Calu3 (cell line): ENCODE results near the gene ADAM8. TPM values are rescaled to one million over a fixed set of nuclear protein-coding genes. Genes with fewer than 3 reads are reported as not detected.
"Not testable (repeated sequence)": the region's sequence is repeated elsewhere in the genome, so short reads cannot be mapped to it uniquely, and the experiment has no call there.

Experiments used
- BruUV-seq: library from RNA; stranded (reverse); fragments of 400-500 nt; replicated peaks from 2 replicates; lab custom pipeline; 2021; lab: Mats Ljungman, UMichigan
- CTCF ChIA-PET: fragments of 300-600 bp; sonication (Branson Sonifier 250); formaldehyde crosslinking; loops from one replicate; lab custom pipeline; 2022; ENCODE audit warnings: antibody characterized with exemption; lab: Charles Lee
- DNase-seq: peaks from one replicate; pipeline ENCODE4 v3.0.0; 2022
- H3K27ac Mint-ChIP-seq: one replicate; pipeline ENCODE4 v1.8.0; 2022; ENCODE audit warnings: mixed read lengths; ENCODE audit not compliant: unreplicated experiment
- H3K27me3 Mint-ChIP-seq: one replicate; pipeline ENCODE4 v1.8.0; 2022; ENCODE audit warnings: mixed read lengths; ENCODE audit not compliant: unreplicated experiment
- H3K36me3 Mint-ChIP-seq: one replicate; pipeline ENCODE4 v1.8.0; 2022; ENCODE audit warnings: mild to moderate bottlenecking, moderate library complexity, mixed read lengths; ENCODE audit not compliant: insufficient read depth, unreplicated experiment
- H3K4me1 Mint-ChIP-seq: one replicate; pipeline ENCODE4 v1.8.0; 2022; ENCODE audit warnings: mild to moderate bottlenecking, low read depth, mixed read lengths; ENCODE audit not compliant: unreplicated experiment
- H3K4me3 Mint-ChIP-seq: one replicate; pipeline ENCODE4 v1.8.0; 2022; ENCODE audit warnings: mild to moderate bottlenecking, low read depth, moderate library complexity, mixed read lengths; ENCODE audit not compliant: unreplicated experiment
- H3K9me3 Mint-ChIP-seq: one replicate; pipeline ENCODE4 v1.8.0; 2022; ENCODE audit warnings: low read depth, mixed read lengths; ENCODE audit not compliant: unreplicated experiment
- CTCF ChIP-seq: fragments of 200-600 bp; IDR thresholded peaks from one replicate; pipeline ENCODE4 v1.8.0; 2022; ENCODE audit warnings: antibody characterized with exemption; ENCODE audit not compliant: unreplicated experiment
- intact Hi-C: fragments of 100-400 bp; cut with micrococcal nuclease; formaldehyde crosslinking; loops from one replicate; pipeline ENCODE4 v1.10.0; 2022; ENCODE audit not compliant: unreplicated experiment
- total RNA-seq: library from RNA; stranded (reverse); gene quantifications from 2 replicates; pipeline ENCODE4 v1.2.3, GENCODE V29; 2022

ADAM8 gene
- total RNA-seq, 1 experiment from 2014 or later, result 40.4 TPM

- TF ChIP-seq CTCF, result no peak
- peaks cover 35% of the 10 kb centered on the region for H3K27me3 Mint-ChIP-seq
- CTCF ChIA-PET, result no interaction called here
- H3K4me1 Mint-ChIP-seq, result no peaks in the 10 kb centered on the region
- intact Hi-C loops, result no loop called here
- H3K9me3 Mint-ChIP-seq, result no peaks in the 10 kb centered on the region
- DNase-seq, result no peak
- H3K27ac Mint-ChIP-seq, result no peak overlapping the region
- no TSS peak for BruUV-seq
- no peaks in the 10 kb centered on the region for H3K36me3 Mint-ChIP-seq
- H3K4me3 Mint-ChIP-seq, result no peak overlapping the region
Observed at GRCh38 chr10:133235932-133236331, 40.7 kb downstream of the ADAM8 start.

GRCh38 chr10:133235265-133235855 is 41.3 kb downstream of the ADAM8 start:
- no peaks in the 10 kb centered on the region for H3K9me3 Mint-ChIP-seq
- H3K36me3 Mint-ChIP-seq, result no peaks in the 10 kb centered on the region
- DNase-seq, result no peak
- no peaks in the 10 kb centered on the region for H3K4me1 Mint-ChIP-seq
- BruUV-seq, result no TSS peak
- no peak overlapping the region for H3K4me3 Mint-ChIP-seq
- no peak for TF ChIP-seq CTCF
- intact Hi-C loops, result no loop called here
- H3K27me3 Mint-ChIP-seq, result peaks cover 29% of the 10 kb centered on the region
- no peak overlapping the region for H3K27ac Mint-ChIP-seq
- CTCF ChIA-PET, result no interaction called here

GRCh38 chr10:133234796-133235195 is 41.9 kb downstream of the ADAM8 start:
- H3K4me1 Mint-ChIP-seq, BruUV-seq, H3K27ac Mint-ChIP-seq, H3K4me3 Mint-ChIP-seq, CTCF ChIA-PET, DNase-seq, H3K9me3 Mint-ChIP-seq, intact Hi-C loops, H3K36me3 Mint-ChIP-seq: not testable (repeated sequence)
- H3K27me3 Mint-ChIP-seq, result peaks cover 28% of the 10 kb centered on the region

GRCh38 chr10:133231946-133232574 is 44.6 kb downstream of the ADAM8 start:
- intact Hi-C loops, result no loop called here
- no peak overlapping the region for H3K27ac Mint-ChIP-seq
- BruUV-seq, result no TSS peak
- H3K4me1 Mint-ChIP-seq, result no peaks in the 10 kb centered on the region
- H3K4me3 Mint-ChIP-seq, result no peak overlapping the region
- no peaks in the 10 kb centered on the region for H3K9me3 Mint-ChIP-seq
- peaks cover 36% of the 10 kb centered on the region for H3K27me3 Mint-ChIP-seq
- TF ChIP-seq CTCF, result no peak
- CTCF ChIA-PET, result no interaction called here
- DNase-seq, result no peak
- H3K36me3 Mint-ChIP-seq, result no peaks in the 10 kb centered on the region
